Measurements from ENCODE around the gene TENT4A. TPM values are rescaled to one million over a fixed set of nuclear protein-coding genes. Genes with fewer than 3 reads are reported as not detected.

TENT4A gene
- total RNA-seq, 8 experiments from 2014 or later: 10.5 to 29.2 (median 21.0) TPM

GRCh38 chr5:6742081-6742758, 29.0 kb downstream of the TENT4A start:
- in situ Hi-C loops (cut with MboI; ENCODE audit: low pct_unique_long_range_greater_than_20kb in 2 of 9, low sequenced_read_pairs in 9 of 9, unreplicated experiment in 9 of 9): loop anchor here (10.0 to 25.0 kb wide), 3 partner anchors 105 to 1255 kb away; partner anchors contain the start of genes NSUN2 (in 3 of the 9) and SRD5A1 (in 3 of the 9)
- peaks cover 3 to 8% of the 10 kb centered on the region in 2 donors for H3K4me1 ChIP-seq (replicated peaks in 1 of 2)
- ATAC-seq (replicated peaks in 6 of 8): no peak
- no peak overlapping the region for H3K4me3 ChIP-seq
- 80 to 100% (median 88%) methylated on average over 1 to 12 of the region's 13 CpGs; no CpG with 5 or more reads in 1 of the 10 experiments for WGBS, 10 experiments
- no peak overlapping the region for H3K27ac ChIP-seq

DNA sequence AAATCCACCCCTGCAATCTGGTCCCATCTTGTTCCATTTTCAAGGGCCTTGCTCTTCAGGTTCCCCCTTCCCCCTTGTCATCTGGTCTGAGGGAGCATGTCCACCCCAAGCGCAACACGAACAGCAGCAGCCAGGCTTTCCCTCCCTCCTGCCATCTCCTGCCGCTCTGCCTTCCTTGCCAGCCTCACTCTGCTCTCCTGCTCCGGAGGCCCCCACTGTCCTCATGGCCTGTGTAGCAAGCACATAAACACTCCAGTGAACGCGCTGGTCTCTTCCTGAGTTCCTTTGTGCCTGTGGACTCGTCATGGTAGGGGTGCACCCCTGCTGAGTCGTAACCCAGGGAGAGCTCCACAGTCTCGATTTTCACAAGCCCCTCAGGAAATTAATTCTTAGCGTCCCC, 29.9 kb downstream of the TENT4A start:
- in situ Hi-C loops (cut with MboI; ENCODE audit: low pct_unique_long_range_greater_than_20kb in 2 of 9, low sequenced_read_pairs in 9 of 9, unreplicated experiment in 9 of 9): loop anchor here (10.0 to 25.0 kb wide), 3 partner anchors 106 to 1256 kb away; partner anchors contain the start of genes NSUN2 (in 3 of the 9) and SRD5A1 (in 3 of the 9)
- no peak overlapping the region for H3K4me3 ChIP-seq
- ATAC-seq (replicated peaks in 6 of 8): no peak
- WGBS, 10 experiments: 20 to 92% (median 67%) methylated on average over 1 to 8 of the region's 10 CpGs; no CpG with 5 or more reads in 2 of the 10 experiments
- peaks cover 3 to 8% of the 10 kb centered on the region in 2 donors for H3K4me1 ChIP-seq (replicated peaks in 1 of 2)
- no peak overlapping the region for H3K27ac ChIP-seq

GRCh38 chr5:6744841-6745705, 31.8 kb downstream of the TENT4A start:
- ATAC-seq (replicated peaks in 6 of 8): peak in 3 of 8 experiments; percentile 9 to 37 (median 9)
- peaks cover 3 to 8% of the 10 kb centered on the region in 2 donors for H3K4me1 ChIP-seq (replicated peaks in 1 of 2)
- no peak overlapping the region for H3K27ac ChIP-seq
- in situ Hi-C loops (cut with MboI; ENCODE audit: low pct_unique_long_range_greater_than_20kb in 2 of 9, low sequenced_read_pairs in 9 of 9, unreplicated experiment in 9 of 9): loop anchor here (10.0 to 25.0 kb wide), 3 partner anchors 108 to 1258 kb away; partner anchors contain the start of genes NSUN2 (in 3 of the 9) and SRD5A1 (in 3 of the 9)
- 39 to 100% (median 78%) methylated on average over 1 to 5 of the region's 12 CpGs; no CpG with 5 or more reads in 2 of the 10 experiments for WGBS, 10 experiments
- H3K4me3 ChIP-seq: no peak overlapping the region

DNA sequence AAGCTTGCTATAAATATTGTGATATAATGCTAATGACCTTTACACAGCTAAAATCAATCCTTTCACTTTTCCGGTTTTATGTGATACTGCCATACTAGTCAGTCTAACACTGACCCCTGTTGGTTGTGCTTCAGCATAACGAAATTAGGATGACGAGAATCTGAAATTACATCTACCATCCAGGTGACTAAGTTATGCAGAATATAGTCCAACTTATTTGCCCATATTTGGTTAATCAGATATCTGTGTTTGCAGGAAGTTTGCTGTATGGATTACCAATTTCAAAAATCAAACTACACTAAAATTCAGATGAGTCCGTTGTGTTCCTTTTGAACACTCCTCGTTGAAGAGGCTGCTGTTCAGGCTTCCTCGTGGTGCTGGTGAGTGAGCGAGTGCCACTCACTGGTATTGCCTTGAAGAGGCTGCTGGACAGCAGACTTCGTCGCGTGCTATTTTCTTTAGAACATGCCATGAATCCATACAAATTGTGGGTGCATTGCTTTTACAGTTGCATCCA, 32.5 kb downstream of the TENT4A start:
- in situ Hi-C loops (cut with MboI; ENCODE audit: low pct_unique_long_range_greater_than_20kb in 2 of 9, low sequenced_read_pairs in 9 of 9, unreplicated experiment in 9 of 9): loop anchor here (10.0 to 25.0 kb wide), 3 partner anchors 108 to 1258 kb away; partner anchors contain the start of genes NSUN2 (in 3 of the 9) and SRD5A1 (in 3 of the 9)
- peak; percentile 43 to 96 (median 66) for ATAC-seq (replicated peaks in 6 of 8)

DNA sequence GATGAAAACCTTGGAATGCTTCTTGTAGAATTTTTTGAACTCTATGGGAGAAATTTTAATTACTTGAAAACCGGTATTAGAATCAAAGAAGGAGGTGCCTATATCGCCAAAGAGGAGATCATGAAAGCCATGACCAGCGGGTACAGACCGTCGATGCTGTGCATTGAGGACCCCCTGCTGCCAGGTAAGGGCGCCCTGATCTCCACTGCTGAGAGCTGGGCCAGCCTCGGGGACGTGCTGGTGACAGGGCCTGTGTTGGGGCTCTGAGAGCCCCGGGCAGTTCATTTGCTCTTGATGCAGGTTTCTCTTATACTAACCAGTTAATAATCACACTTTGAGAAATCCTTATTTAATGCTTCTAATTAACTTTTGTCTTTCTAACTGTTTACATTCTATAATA, 33.0 kb downstream of the TENT4A start:
- peaks cover 3 to 8% of the 10 kb centered on the region in 2 donors for H3K4me1 ChIP-seq (replicated peaks in 1 of 2)
- WGBS, 10 experiments: 65 to 100% (median 93%) methylated on average over 2 to 7 of the region's 9 CpGs; no CpG with 5 or more reads in 2 of the 10 experiments
- ATAC-seq (replicated peaks in 6 of 8): no peak
- no peak overlapping the region for H3K4me3 ChIP-seq
- in situ Hi-C loops (cut with MboI; ENCODE audit: low pct_unique_long_range_greater_than_20kb in 2 of 9, low sequenced_read_pairs in 9 of 9, unreplicated experiment in 9 of 9): loop anchor here (10.0 to 25.0 kb wide), 3 partner anchors 109 to 1259 kb away; partner anchors contain the start of genes NSUN2 (in 3 of the 9) and SRD5A1 (in 3 of the 9)
- H3K27ac ChIP-seq: no peak overlapping the region

More for the DNA sequence above, 32.5 kb downstream of the TENT4A start:
- peaks cover 3 to 8% of the 10 kb centered on the region in 2 donors for H3K4me1 ChIP-seq (replicated peaks in 1 of 2)
- H3K27ac ChIP-seq: no peak overlapping the region
- no peak overlapping the region for H3K4me3 ChIP-seq
- 33 to 100% (median 83%) methylated on average over 1 to 9 of the region's 10 CpGs; no CpG with 5 or more reads in 1 of the 10 experiments for WGBS, 10 experiments

DNA sequence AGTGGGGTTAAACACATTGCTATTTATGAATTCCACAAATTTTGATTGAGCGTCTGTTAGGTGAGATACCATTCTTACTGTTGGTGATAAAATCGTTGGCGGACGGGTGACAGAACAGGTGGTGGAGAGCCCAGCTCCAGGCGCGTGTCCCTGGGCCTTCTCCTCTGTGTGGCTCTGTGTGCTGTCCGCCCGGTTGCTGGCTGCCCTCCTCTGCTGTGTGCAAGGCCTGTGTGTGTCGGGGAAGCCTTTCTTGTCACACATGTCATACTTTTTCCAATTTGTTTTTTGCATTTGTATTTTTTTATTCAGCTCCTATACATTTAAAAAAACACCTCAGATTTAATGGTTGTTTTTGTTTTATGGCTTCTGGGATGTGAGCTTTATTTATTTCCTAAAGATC, 33.9 kb downstream of the TENT4A start:
- Histone ChIP-seq H3K27ac (no peak overlapping the region), H3K4me3 (no peak overlapping the region), H3K4me1 (replicated peaks in 1 of 2) (peaks cover 3 to 8% of the 10 kb centered on the region in 2 donors)
- ATAC-seq (replicated peaks in 6 of 8): no peak
- in situ Hi-C loops (cut with MboI; ENCODE audit: low pct_unique_long_range_greater_than_20kb in 2 of 9, low sequenced_read_pairs in 9 of 9, unreplicated experiment in 9 of 9): loop anchor here (10.0 to 25.0 kb wide), 3 partner anchors 110 to 1260 kb away; partner anchors contain the start of genes NSUN2 (in 3 of the 9) and SRD5A1 (in 3 of the 9)
- WGBS, 10 experiments: 77 to 100% (median 92%) methylated on average over 1 to 9 of the region's 9 CpGs; no CpG with 5 or more reads in 2 of the 10 experiments

GRCh38 chr5:6748142-6748541, 34.9 kb downstream of the TENT4A start:
- H3K4me1 ChIP-seq (replicated peaks in 1 of 2): peaks cover 3 to 8% of the 10 kb centered on the region in 2 donors
- in situ Hi-C loops (cut with MboI; ENCODE audit: low pct_unique_long_range_greater_than_20kb in 2 of 9, low sequenced_read_pairs in 9 of 9, unreplicated experiment in 9 of 9): loop anchor here (10.0 to 25.0 kb wide), 3 partner anchors 111 to 1261 kb away; partner anchors contain the start of genes NSUN2 (in 3 of the 9) and SRD5A1 (in 3 of the 9)
- WGBS, 10 experiments: 60 to 100% (median 97%) methylated on average over 1 to 6 of the region's 11 CpGs; no CpG with 5 or more reads in 3 of the 10 experiments
- no peak overlapping the region for H3K27ac ChIP-seq
- no peak for ATAC-seq (replicated peaks in 6 of 8)
- no peak overlapping the region for H3K4me3 ChIP-seq

DNA sequence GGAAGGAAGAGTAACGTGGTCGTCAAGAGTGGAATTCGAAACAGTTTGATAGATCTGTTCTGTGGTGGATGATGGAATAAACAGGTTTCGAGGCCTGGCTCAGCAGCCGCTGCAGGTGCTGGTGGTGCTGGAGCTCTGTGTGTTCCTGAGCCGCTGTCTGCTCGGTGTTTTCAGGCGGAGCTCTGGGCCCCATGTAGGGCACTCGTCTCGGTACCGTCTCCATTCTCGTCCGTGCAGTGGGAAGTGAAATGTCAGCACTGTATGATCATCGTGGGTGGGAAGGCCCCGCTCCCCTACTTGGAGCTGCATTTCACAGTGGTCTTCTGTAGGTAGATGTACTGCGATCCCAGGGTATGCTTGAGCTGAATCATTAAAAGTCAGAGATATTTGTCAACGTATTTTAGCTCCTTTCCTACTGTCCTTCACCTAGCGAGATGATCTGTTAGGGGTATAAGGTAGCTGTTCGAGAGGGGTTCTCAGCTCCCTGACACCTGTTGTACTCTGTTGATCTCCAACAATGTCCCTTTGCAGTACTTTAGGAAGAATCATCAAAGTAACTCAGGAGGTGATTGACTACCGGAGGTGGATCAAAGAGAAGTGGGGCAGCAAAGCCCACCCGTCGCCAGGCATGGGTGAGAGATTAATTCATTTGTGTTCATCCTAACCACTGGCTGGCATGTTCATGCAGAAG, 35.9 kb downstream of the TENT4A start:
- Histone ChIP-seq H3K4me3 (no peak overlapping the region), H3K27ac (no peak overlapping the region), H3K4me1 (replicated peaks in 1 of 2) (peaks cover 3 to 8% of the 10 kb centered on the region in 2 donors)
- ATAC-seq (replicated peaks in 6 of 8): no peak
- 86 to 100% (median 91%) methylated on average over 2 to 15 of the region's 22 CpGs; no CpG with 5 or more reads in 2 of the 10 experiments for WGBS, 10 experiments
- in situ Hi-C loops (cut with MboI; ENCODE audit: low pct_unique_long_range_greater_than_20kb in 2 of 9, low sequenced_read_pairs in 9 of 9, unreplicated experiment in 9 of 9): loop anchor here (10.0 to 25.0 kb wide), 3 partner anchors 112 to 1262 kb away; partner anchors contain the start of genes NSUN2 (in 3 of the 9) and SRD5A1 (in 3 of the 9)

DNA sequence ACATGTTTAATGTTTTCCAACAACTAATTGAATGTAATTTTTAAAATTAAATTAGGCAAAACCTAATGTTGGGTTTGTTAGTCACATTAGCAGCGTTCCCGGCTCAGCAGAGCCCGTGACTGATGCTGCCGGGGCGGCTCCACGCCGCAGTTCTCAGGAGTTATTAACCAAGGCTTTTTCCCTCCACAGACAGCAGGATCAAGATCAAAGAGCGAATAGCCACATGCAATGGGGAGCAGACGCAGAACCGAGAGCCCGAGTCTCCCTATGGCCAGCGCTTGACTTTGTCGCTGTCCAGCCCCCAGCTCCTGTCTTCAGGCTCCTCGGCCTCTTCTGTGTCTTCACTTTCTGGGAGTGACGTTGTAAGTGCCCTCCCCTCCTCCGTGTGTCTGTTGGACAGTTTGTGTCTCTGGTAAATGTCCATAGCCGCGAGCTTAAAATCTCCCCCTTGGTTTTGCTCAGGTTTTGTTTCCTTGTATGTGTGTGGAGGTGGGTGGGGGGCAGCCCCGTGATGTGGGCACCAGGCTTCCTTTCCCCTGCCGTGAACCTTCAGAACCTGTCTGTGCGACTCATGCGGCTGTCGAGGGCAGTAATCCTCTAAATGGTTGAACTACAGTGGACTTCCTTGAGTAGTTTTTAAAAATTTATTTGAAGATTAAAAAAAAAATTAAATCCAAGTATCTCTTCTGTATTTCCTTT, 37.1 kb downstream of the TENT4A start:
- no peak for ATAC-seq (replicated peaks in 6 of 8)
- Histone ChIP-seq H3K4me1 (replicated peaks in 1 of 2) (peaks cover 2 to 6% of the 10 kb centered on the region in 2 donors), H3K4me3 (no peak overlapping the region), H3K27ac (no peak overlapping the region)
- 84 to 100% (median 91%) methylated on average over 4 to 17 of the region's 23 CpGs; no CpG with 5 or more reads in 1 of the 10 experiments for WGBS, 10 experiments
- in situ Hi-C loops (cut with MboI; ENCODE audit: low pct_unique_long_range_greater_than_20kb in 2 of 9, low sequenced_read_pairs in 9 of 9, unreplicated experiment in 9 of 9): no loop called here

DNA sequence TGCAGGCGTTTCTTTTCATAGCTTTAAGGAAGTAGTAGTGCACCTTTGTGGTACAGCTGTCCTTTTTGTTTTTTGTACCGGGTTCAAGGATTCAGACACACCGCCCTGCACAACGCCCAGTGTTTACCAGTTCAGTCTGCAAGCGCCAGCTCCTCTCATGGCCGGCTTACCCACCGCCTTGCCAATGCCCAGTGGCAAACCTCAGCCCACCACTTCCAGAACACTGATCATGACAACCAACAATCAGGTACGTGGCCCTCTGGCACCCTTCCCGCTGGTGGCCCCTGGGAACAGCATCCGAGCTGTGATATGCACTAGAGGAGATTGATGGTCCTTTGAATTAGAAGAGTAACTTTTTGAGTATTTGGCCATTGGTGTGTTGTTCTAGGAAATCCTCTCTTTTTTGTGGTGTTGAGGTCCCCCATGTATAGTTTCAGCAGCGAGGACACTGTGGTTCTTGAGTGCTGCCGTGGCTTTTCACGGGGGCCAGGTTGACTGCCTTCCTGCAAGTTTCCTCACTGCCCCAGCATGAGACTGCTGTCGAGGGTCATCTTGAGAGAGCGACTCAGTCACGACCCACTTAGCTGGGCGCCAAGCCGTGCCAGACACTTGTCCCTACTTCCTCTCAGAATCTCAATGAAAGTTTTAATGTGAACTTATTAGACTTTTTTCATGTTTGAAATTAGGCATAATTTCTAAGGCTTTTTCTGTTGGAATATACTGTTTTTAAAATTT, 37.9 kb downstream of the TENT4A start:
- H3K4me1 ChIP-seq (replicated peaks in 1 of 2): no peaks in the 10 kb centered on the region
- in situ Hi-C loops (cut with MboI; ENCODE audit: low pct_unique_long_range_greater_than_20kb in 2 of 9, low sequenced_read_pairs in 9 of 9, unreplicated experiment in 9 of 9): no loop called here
- WGBS, 10 experiments: 83 to 100% (median 99%) methylated on average over 1 to 15 of the region's 18 CpGs
- no peak overlapping the region for H3K27ac ChIP-seq
- H3K4me3 ChIP-seq: no peak overlapping the region
- ATAC-seq (replicated peaks in 6 of 8): no peak

DNA sequence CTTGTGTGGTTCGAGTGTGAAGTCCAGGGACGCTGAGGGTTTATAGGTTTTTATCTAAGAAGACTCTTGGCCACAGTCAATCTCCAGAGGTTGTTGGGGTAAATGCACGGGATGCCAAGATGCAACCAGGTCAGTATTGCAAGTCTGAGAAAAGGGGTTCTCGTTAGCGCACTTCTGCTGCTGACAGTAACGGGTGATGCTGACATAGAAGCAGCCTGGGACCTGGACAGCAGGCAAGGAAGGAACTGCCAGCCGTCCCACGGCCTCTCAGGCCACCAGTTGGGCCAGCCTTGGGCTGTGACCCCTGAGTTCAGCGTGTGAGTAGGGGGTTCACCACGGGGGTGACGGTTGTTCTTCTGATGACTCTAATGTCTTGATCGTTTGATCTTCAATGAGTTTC, 39.0 kb downstream of the TENT4A start:
- in situ Hi-C loops (cut with MboI; ENCODE audit: low pct_unique_long_range_greater_than_20kb in 2 of 9, low sequenced_read_pairs in 9 of 9, unreplicated experiment in 9 of 9): no loop called here
- no peak overlapping the region for H3K4me3 ChIP-seq
- no peak for ATAC-seq (replicated peaks in 6 of 8)
- H3K27ac ChIP-seq: no peak overlapping the region
- WGBS, 10 experiments: 98 to 100% (median 100%) methylated on average over 3 to 8 of the region's 12 CpGs; no CpG with 5 or more reads in 6 of the 10 experiments
- H3K4me1 ChIP-seq (replicated peaks in 1 of 2): no peaks in the 10 kb centered on the region

Measured in motor neuron (in vitro differentiated cells).